AML-193 (cell line): ENCODE data around the gene FAM209A.
"Not testable (repeated sequence)": the region's sequence is repeated elsewhere in the genome, so short reads cannot be mapped to it uniquely, and the experiment has no call there.

Source experiments
- DNase-seq, 2 experiments: peaks; one replicate each; lab custom pipeline; 2025; lab: John Stamatoyannopoulos, UW

Gene FAM209A, protein sequence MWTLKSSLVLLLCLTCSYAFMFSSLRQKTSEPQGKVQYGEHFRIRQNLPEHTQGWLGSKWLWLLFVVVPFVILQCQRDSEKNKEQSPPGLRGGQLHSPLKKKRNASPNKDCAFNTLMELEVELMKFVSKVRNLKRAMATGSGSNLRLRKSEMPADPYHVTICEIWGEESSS

DNA sequence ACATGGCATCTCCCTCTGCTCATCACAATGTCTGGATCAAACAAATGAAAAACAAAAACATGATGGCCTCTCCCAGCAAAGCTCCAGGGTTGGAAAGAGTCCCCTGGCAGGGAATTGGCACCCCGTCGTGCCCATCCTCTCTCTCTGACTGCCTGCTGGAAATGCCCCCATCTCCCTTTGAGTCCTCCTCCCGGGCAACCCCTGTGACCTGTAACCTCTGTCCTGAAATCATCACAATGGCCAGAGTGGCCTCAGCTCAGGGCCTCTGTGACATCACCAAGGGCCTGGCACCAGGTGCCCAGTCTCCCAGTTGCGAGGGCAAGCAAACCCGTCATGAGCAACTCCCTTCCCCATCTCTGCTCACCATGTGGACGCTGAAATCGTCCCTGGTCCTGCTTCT lies at the start of gene FAM209A:
TSS of gene FAM209A (plus strand) at position 301 of the 400 bp plus-strand sequence. CDS start at position 366, 65 bp downstream.
- not testable (repeated sequence) for DNase-seq

DNA sequence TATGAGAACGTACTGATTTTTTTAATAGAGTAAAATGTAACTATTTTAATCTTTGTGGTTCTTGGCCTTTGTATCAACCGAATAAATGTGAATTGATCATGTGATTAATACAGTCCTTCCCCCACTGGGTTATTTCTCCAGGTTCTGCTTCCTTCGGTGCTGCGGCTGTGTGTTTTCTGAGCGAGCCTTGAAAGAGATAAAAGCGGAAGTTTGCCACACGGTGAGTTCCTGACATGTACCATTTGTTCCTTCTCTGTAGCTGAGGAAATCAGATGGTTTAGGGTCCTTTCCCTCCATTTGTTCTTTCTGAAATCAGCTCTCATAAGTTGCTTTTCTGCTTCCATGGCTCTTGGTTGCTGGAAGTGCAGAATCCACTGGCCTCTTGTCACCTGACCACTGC lies 40.6 kb upstream of the FAM209A start:
- peak; percentile 26 to 45 for DNase-seq

DNA sequence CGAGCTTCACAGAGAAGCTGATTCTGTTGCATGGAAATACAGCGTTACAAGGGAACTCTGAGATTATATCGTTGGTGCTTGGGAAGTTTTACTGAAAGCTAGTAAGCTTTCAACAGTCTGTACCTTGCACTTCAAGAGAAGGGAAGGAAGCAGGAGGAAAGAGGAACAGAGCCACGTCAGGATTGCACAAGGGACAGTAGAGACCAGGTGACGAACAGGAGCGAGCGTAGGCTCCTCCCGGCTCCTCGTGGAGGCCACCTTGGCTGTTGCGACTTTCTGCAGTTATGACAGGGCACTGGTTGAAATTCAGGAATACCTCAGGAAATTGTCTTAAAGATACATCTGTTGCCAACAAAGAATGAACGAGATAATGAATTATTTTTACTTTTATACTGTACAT lies 37.3 kb upstream of the FAM209A start:
- DNase-seq, result peak in 1 of 2 experiments; percentile 29

DNA sequence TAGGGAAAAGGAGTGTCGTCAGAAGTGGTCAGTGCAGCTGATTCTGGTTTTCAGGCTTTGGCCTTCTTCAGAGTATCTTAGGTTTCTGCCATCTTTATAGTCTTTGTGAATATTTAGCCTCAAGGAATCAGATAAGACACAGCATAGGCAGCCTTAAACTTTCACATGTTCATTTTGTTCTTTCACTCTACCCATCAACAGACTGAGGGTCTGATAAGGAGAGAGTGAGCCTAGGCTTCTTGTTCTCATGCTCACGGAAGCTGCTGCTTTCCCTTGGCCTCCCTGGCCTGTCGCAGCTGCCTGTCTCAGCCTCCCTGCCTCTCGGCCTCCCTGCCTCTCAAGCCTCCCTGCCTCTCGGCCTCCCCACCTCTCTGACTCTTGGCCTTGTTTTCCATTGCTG lies 36.0 kb upstream of the FAM209A start:
- no peak for DNase-seq

DNA sequence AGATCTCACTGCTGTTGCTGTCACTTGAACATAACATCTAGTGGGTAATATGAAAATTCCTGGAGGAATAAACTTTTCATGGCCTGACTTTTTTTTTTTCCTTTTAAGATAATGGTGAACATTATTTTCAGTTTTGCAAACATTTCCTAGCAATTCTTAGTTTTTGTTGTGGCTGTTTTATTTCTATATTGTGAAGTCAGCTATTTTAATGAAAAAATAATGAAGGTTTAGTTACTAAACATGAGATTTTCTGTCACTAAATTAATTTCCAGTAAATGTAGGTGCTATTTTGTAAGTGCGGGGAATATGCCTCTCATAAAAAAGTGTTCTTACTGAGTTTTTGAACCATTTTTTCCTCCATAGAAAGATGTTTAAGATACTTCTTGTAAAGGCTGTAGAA lies 23.4 kb upstream of the FAM209A start:
- no peak for DNase-seq

DNA sequence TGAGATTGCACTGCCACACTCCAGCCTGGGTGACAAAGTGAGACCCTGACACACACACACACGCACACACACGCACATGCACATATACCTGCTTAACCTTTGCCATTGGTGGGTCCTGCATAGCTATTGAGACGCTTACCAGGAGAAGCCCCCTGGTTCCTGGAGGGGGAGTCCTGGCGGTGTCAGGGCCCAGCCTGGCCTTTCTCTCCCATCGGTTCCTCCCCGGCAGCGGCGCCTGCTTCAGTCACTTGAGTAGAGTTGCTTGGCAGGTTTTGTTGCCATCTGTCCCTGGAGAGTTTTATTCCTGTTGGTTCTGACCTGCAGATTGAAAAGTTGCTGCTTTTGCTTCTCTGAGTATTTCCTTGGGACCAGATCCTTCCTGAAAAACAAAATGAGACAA lies 20.6 kb upstream of the FAM209A start:
- DNase-seq, result no peak

DNA sequence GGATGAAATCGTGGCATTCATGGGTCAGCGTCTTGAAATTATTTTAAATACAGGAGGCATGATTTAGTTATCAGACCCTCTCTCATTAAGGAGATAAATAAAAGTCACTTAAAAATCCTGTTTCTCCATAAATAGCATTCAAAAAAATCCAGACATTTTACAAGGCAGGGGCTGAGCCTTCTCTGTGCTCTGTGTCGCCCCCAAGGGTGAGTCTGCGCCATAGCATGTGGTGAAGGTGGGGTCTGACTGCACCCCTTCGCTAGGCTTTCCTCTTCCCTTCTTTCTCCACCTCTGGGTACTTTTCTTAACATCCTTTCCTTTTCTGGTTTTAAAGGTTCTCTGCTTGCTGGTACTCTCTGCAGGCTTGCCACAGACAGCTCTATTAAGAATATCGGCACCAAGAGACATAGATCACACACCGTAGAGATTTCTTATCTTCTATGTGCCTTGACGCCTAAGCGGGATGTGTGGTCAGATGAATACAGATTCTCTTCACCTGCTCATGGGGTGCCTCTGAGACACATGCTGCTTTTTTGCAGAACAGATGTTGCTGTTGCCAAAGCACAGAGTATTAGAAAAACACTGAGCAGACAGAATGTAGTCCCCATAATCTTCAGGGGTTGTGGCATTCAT lies 20.1 kb upstream of the FAM209A start:
- peak in 1 of 2 experiments; percentile 1 for DNase-seq

DNA sequence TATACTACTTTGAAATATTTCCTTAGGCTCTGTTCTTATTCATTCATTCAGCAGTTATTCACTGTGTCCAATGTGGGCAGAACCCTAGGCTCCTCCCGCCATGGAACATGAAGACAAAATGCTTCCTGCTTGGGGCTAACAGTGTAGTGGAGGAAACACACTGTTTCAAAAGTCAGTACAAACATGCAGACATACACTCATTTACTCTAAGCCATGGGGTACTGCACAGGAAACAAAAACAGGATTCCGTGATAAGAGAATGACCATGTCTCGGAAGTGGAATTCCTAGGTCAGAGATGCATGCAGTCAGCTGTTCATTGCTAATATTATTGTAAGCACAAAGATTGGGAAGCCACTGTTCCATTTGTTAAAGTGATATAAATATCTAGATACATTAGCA lies 18.4 kb upstream of the FAM209A start:
- DNase-seq, result no peak

DNA sequence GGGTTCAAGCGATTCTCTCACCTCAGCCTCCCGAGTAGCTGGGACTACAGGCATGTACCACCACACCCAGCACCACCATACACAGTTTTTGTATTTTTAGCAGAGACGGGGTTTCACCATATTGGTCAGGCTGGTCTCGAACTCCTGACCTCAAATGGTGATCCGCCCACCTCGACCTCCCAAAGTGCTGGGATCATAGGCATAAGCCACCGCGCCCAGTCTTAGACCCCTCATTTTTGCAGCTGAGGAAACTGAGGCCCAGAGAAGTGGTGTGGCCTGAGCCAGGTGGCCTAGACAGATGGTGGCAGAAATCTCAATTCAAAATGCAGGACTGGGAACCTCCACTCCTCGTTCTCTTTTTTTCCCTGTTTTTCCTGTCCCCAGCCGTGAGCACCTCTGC lies 12.6 kb upstream of the FAM209A start:
- DNase-seq, result no peak

DNA sequence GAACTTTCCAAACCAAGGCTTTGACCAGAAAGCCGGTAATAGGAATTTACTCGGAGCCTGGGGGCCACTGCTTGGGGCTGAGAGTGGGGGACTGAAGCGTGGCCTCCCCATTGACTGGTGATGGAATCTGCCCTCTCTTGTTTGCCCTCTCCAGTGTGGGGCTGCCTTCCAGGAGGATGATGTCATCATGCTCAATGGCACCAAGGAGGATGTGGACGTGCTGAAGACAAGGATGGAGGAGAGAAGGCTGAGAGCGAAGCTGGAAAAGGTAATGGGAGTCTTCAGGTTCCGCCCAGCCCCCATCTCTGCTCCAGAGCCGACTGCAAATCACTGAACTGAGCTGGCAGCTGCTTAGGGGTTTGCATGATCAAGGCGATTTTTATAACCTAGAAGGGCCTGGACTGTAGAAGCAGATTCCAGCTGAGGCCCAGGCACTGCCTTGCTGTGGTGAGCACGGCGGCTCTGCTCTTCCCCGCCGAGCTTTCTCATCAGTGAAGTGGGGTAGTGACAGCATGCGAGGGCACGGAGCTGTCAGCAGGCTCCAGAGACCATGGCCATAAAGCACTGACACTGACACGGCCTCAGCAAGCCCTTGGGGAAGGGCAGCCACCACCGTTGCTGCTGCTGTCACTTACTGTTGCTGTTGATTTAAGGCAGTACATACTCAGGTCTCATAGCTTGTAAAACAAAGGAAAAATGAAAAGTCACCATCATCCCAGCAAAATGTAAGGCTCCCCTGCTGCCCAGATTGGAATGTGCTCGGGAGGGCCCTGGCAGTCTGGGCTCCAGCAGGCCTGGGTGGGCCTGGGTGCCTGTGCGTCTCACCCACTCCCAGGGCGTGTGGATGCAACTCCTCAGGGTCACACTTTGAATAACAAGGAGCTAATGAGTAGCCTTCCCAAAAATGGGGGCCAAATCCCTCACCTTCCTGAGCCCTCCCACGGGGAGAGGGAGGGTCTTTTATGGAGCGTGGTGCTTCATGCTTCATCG lies 11.1 kb upstream of the FAM209A start:
- no peak for DNase-seq

DNA sequence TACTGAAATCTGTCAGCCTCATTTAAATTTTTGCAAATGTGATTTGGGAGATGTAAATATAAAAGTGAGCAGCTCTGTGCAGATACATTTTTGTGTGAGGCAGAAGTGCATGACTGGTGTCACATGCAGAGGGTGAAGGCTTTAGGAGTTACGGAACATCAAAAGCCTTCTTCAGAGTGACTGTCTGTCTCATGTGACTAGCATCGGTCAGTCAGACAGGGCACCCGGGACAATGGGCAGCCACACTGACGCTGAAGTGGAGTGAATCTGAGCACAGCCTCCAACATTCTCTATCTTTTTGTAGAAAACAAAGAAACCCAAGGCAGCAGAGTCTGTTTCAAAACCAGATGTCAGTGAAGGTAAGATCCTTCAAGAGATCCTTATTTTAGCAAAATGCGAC lies 7.9 kb upstream of the FAM209A start:
- no peak for DNase-seq

DNA sequence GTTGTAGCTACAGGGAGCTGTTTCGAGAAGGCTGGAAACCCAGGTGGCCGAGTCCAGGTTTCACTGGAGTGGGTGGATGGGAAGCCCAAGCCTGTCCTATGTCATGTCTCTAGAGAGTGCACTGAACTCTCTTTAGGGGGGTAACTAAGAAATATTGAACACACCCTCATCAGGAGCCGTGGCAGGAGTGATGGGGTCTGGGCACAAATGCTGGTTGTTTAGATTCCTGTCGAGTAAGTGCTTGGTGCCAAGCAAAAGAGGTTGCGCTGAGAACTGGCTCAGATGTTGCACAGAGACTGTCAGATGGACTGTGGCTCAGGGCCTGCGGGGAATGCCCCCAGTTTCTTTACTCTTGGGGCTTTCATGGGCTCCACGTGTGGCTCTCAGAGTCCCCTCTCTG lies 7.3 kb upstream of the FAM209A start:
- no peak for DNase-seq

DNA sequence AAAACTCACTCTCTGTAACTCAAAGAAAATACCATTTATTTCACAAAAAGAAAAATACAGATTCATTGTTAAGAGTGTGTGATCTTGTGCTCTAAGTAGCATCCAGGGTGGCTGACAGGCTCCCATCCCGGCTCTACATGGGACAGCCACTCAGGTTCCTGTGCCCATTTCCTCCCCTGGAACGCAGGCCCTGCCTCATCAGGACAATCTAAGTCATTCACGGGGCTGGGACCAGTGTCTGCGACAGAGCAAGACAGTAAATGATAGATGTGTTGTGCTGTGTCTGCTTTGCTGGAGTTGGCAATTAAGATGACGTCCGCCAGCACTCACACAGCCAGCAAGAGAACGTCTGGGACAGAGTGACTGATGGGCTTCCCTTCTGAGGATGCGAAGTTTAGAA lies 6.9 kb upstream of the FAM209A start:
- no peak for DNase-seq

DNA sequence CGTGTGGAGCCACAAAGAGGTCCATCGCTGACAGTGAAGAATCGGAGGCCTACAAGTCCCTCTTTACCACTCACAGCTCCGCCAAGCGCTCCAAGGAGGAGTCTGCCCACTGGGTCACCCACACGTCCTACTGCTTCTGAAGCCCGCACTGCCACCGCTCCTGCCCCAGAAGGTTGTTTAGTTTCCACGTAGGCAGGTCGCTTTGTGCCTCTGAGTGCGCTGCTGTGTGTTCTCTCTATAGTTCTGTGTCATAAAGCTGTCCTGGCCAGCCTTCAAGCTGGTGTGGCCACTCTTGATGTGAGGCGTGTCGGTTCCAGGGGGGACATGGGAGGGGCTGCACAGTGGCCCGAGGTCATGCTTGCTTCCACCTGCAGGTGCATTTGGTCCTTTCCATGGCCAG lies 6.4 kb upstream of the FAM209A start:
- DNase-seq, result no peak

DNA sequence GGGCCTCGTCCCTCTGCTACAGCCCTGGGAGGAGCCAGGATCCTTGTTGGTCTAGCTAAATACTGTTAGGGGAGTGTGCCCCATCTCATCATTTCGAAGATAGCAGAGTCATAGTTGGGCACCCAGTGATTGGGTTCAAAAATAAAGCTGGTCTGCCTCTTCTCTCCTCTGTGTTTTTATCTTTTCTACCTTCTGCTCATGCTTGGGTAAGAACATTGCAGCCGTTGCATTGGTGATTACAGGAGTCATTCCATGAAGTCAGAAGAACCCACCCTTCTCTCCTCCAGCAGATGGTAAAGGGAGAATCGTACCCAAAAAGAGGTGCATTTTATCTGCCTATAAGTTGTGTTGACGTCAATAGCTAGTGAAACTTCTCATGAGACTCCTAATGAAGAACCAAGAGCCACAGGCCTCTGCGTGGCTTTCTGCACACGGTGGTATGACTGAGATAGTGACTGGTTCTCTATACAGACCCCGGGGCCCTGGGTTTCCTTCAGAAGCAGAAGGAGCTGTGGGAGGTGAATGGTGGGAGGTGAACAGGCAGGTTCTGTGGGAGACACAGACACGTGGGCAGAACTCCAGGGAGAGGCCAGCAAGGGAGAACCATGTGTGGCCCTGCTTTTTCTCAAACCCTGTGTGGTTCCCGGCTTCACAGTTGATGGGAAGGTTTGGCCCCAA lies 5.7 kb upstream of the FAM209A start:
- no peak for DNase-seq

DNA sequence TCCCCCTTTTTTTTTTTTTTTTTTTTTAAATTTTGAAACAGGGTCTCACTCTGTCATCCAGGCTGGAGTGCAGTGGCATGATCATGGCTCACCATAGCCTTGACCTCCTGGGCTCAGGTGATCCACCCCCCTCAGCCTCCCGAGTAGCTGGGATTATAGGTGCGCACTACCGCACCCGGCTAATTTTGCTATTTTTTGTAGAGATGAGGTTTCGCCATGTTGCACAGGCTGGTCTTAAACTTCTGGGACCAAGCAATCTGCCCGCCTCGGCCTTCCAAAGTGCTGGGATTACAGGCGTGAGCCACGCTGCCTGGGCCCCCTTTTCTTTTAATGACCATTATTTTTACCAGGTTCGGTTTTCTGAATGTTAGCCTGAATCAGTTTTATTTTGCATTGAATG lies 5.0 kb upstream of the FAM209A start:
- no peak for DNase-seq

DNA sequence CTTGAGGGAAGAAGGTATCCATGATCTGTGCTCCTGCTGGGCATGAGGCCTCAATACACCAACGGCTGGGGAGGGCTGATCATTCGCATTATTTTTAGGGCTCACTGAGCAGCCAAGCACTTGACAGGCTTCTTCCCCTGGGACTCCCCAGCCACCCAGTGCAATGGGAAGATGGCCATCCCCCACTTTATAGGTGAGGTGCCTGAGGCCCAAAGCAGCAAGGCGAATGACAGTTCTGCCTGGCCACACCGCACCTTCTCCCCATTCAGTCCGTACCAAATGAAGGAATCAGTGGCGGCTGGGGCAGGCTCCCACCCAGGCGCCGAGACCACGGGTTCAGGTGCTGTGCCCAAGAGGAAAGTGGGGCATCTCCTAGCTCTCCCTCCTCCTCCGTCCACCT lies 4.4 kb upstream of the FAM209A start:
- no peak for DNase-seq

DNA sequence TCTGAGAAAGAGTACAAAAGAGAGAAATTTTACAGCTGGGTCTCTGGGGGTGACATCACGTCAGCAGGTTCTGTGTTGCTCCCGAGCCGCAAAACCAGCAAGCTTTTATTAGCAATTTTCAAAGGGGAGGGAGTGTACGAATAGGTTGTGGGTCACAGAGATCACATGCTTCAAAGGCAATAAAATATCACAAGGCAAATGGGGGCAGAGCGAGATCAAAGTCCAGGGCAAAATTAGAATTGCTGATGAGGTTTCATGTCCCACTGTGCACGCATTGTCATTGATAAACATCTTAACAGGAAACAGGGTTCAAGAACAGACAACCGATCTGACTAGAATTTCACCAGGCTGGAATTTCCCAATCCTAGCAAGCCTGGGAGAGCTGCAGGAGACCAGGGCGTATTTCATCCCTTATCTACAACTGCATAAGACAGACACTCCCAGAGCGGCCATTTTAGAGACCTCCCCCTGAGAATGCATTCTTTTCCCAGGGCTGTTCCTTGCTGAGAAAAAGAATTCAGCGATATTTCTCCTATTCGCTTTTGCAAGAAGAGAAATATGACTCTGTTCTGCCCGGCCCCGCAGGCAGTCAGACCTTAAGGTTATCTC lies 3.7 kb upstream of the FAM209A start:
- not testable (repeated sequence) for DNase-seq

DNA sequence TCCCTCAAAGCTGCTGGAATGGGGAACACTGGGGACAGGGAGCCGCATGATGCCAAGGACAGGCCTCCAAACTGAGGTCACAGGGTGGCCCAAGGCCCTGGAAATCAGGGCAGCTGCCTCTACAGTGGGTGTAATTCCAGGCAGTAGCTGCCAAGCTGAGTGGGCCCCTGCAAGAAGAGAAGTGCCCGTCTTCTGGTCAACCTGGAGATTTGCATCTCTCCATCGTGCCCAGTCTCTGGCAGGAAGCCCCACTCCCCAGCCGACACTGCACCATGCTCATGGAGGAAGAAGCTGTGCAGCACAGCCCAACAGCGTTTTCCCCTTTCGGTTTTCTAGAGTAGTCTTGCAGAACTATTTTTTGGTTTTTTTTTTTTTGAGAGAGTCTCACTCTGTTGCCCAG lies 2.2 kb upstream of the FAM209A start:
- no peak for DNase-seq

DNA sequence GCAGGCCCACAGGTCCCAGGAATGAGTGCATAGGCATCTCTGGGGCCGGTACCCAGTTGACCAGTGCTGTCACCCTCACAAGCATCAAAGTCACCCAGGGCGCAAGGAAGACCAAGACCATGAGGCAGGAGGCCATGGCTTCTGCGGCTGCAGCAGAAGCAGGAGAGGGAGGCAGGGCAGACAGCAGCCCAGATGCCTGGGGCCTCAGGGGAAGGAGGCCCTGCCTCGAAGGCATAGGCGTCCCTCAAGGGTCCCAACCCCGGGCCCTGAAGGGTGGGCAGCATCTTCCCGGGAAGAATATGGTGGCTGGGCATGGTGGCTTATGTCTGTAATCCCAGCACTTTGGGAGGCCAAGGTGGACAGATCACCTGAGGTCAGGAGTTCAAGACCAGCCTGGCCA lies 3.0 kb downstream of the FAM209A start:
- no peak for DNase-seq

DNA sequence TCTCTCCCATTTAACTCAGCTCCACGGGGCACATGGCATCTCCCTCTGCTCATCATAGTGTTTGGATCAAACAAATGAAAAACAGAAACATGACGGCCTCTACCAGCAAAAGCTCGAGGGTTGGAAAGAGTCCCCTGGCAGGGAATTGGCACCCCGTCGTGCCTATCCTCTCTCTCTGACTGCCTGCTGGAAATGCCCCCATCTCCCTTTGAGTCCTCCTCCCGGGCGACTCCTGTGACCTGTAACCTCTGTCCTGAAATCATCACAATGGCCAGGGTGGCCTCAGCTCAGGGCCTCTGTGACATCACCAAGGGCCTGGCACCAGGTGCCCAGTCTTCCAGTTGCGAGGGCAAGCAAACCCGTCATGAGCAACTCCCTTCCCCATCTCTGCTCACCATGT lies 8.4 kb downstream of the FAM209A start, which contains the start of gene FAM209B:
TSS of gene FAM209B (plus strand) at position 301 of the 400 bp plus-strand sequence. CDS start at position 397, 96 bp downstream.
- not testable (repeated sequence) for DNase-seq

DNA sequence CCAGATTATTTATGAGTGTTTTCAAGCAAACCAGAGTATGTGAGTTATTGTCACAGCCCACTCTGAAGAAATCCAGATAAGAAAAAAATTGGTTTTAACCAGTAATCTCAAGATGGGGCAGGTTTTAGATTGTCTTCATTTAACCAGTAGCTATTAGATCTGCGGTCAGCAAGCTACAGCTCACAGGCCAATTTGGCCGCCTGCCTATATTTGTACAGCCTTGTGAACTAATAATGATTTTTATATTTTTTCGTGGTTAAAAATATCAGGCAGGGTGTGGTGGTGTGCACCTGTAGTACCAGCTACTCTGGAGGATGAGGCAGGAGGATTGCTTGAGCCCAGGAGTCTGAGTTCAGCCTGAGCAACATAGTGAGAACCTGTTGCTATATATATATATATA lies 13.5 kb downstream of the FAM209A start:
- DNase-seq, result no peak
